GM19238 (cell line): ENCODE results near the gene OLFM1.

Source experiments
- DNase-seq: peaks from one replicate; pipeline ENCODE4 v3.0.0; 2011; ENCODE audit warnings: low spot score; ENCODE audit not compliant: insufficient read length

OLFM1 gene

GRCh38 chr9:135087489-135087792, at the start of gene OLFM1:
Gene OLFM1, plus strand, starts transcription at chr9:135087668. Its CDS starts 322 bp downstream, at chr9:135087990.
- DNase-seq = peak; percentile 27

GRCh38 chr9:135038331-135038730, 49.1 kb upstream of the OLFM1 start:
- DNase-seq = no peak

GRCh38 chr9:135038826-135039225, 48.6 kb upstream of the OLFM1 start:
- DNase-seq = no peak

- no peak for DNase-seq
Measured at GRCh38 chr9:135039266-135039870, 48.1 kb upstream of the OLFM1 start.

GRCh38 chr9:135039916-135040645, 47.4 kb upstream of the OLFM1 start:
- no peak for DNase-seq

- DNase-seq = no peak
Measured at GRCh38 chr9:135040892-135041291, 46.6 kb upstream of the OLFM1 start.

- no peak for DNase-seq
Measured at GRCh38 chr9:135043345-135043744, 44.1 kb upstream of the OLFM1 start.

GRCh38 chr9:135045264-135045927, 42.1 kb upstream of the OLFM1 start:
- no peak for DNase-seq

GRCh38 chr9:135045928-135046738, 41.3 kb upstream of the OLFM1 start:
- no peak for DNase-seq

GRCh38 chr9:135046739-135047350, 40.6 kb upstream of the OLFM1 start:
- no peak for DNase-seq

GRCh38 chr9:135047521-135047920, 39.9 kb upstream of the OLFM1 start:
- no peak for DNase-seq

GRCh38 chr9:135048046-135048757, 39.3 kb upstream of the OLFM1 start:
- DNase-seq = no peak

GRCh38 chr9:135048758-135049444, 38.6 kb upstream of the OLFM1 start:
- DNase-seq = no peak

GRCh38 chr9:135049460-135049859, 38.0 kb upstream of the OLFM1 start:
- no peak for DNase-seq

GRCh38 chr9:135050072-135050990, 37.1 kb upstream of the OLFM1 start:
- DNase-seq = no peak

- DNase-seq = no peak
Measured at GRCh38 chr9:135051316-135052038, 36.0 kb upstream of the OLFM1 start.

- no peak for DNase-seq
Measured at GRCh38 chr9:135053133-135053532, 34.3 kb upstream of the OLFM1 start.

- no peak for DNase-seq
Measured at GRCh38 chr9:135055181-135055580, 32.3 kb upstream of the OLFM1 start.

- no peak for DNase-seq
Measured at GRCh38 chr9:135056541-135056940, 30.9 kb upstream of the OLFM1 start.
